Measurements from ENCODE around the gene HOMER1.

DNA sequence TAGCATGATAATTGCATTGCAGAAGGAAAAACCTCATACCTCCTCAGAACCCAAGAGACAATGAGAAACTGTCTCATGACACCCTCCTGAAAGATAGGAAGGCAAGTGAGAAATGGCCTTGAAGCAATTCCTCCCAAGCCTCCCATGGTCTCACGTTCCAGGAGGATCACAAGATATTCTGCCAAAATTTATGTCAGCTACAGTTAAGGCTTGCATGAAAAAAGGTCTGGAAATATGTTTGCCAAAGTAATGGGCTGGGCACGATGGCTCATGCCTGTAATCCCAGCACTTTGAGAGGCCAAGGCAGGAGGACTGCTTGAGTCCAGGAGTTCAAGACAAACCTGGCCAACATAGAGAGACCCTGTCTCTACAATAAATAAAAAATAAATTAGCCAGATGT lies 12.6 kb upstream of the HOMER1 start:
- TF ChIP-seq, protein P1, sequence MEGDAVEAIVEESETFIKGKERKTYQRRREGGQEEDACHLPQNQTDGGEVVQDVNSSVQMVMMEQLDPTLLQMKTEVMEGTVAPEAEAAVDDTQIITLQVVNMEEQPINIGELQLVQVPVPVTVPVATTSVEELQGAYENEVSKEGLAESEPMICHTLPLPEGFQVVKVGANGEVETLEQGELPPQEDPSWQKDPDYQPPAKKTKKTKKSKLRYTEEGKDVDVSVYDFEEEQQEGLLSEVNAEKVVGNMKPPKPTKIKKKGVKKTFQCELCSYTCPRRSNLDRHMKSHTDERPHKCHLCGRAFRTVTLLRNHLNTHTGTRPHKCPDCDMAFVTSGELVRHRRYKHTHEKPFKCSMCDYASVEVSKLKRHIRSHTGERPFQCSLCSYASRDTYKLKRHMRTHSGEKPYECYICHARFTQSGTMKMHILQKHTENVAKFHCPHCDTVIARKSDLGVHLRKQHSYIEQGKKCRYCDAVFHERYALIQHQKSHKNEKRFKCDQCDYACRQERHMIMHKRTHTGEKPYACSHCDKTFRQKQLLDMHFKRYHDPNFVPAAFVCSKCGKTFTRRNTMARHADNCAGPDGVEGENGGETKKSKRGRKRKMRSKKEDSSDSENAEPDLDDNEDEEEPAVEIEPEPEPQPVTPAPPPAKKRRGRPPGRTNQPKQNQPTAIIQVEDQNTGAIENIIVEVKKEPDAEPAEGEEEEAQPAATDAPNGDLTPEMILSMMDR (IDR thresholded peaks at IDR 0.05) = no peak
- no peak for TF ChIP-seq POLR2A (IDR thresholded peaks at IDR 0.05)

All from esophagus squamous epithelium (tissue), 4 donors.